GM18498 (cell line): ENCODE data around the gene POLD2.
"Not testable (repeated sequence)": the region's sequence is repeated elsewhere in the genome, so short reads cannot be mapped to it uniquely, and the experiment has no call there.

Source experiments
- ATAC-seq: cut with Tn5 transposase; IDR thresholded peaks from one replicate; pipeline ENCODE4 v1.9.1; 2021; ENCODE audit warnings: mild to moderate bottlenecking, moderate library complexity; ENCODE audit not compliant: unreplicated experiment

The POLD2 gene

GRCh38 chr7:44123190-44124003 lies at the start of gene POLD2:
TSS of gene POLD2 (minus strand) at chr7:44123548. CDS start at chr7:44122053, 1,495 bp downstream.
- ATAC-seq, result peak; percentile 99

GRCh38 chr7:44172803-44173424 lies 49.6 kb upstream of the POLD2 start:
- no peak for ATAC-seq

GRCh38 chr7:44172352-44172751 lies 49.0 kb upstream of the POLD2 start:
- ATAC-seq, result no peak

GRCh38 chr7:44171901-44172300 lies 48.6 kb upstream of the POLD2 start:
- ATAC-seq, result not testable (repeated sequence)

- ATAC-seq, result no peak
Observed at GRCh38 chr7:44167920-44168319, 44.6 kb upstream of the POLD2 start.

- no peak for ATAC-seq
Observed at GRCh38 chr7:44163591-44163990, 40.2 kb upstream of the POLD2 start.

GRCh38 chr7:44162785-44163395 lies 39.5 kb upstream of the POLD2 start:
- no peak for ATAC-seq

GRCh38 chr7:44162179-44162578 lies 38.8 kb upstream of the POLD2 start:
- ATAC-seq, result no peak

GRCh38 chr7:44161371-44161770 lies 38.0 kb upstream of the POLD2 start:
- no peak for ATAC-seq

- no peak for ATAC-seq
Observed at GRCh38 chr7:44159824-44160630, 36.7 kb upstream of the POLD2 start.

GRCh38 chr7:44158873-44159631 lies 35.7 kb upstream of the POLD2 start:
- no peak for ATAC-seq

- ATAC-seq, result no peak
Observed at GRCh38 chr7:44158096-44158872, 34.9 kb upstream of the POLD2 start.

- ATAC-seq, result no peak
Observed at GRCh38 chr7:44157116-44158080, 34.0 kb upstream of the POLD2 start.

GRCh38 chr7:44156453-44157010 lies 33.2 kb upstream of the POLD2 start:
- ATAC-seq, result no peak

- ATAC-seq, result no peak
Observed at GRCh38 chr7:44155191-44156185, 32.1 kb upstream of the POLD2 start.

- no peak for ATAC-seq
Observed at GRCh38 chr7:44154703-44155102, 31.4 kb upstream of the POLD2 start.

- no peak for ATAC-seq
Observed at GRCh38 chr7:44153948-44154335, 30.6 kb upstream of the POLD2 start.
